Muscle of arm (tissue), 12 donors: ENCODE measurements around the gene ULBP1. TPM values are rescaled to one million over a fixed set of nuclear protein-coding genes. Genes with fewer than 3 reads are reported as not detected.
"Not testable (repeated sequence)": the region's sequence is repeated elsewhere in the genome, so short reads cannot be mapped to it uniquely, and the experiment has no call there.

Experiments used
- DNase-seq: peaks from one replicate; pipeline ENCODE4 v3.0.0-alpha.2; 2013
- polyA plus RNA-seq, 12 donors: library from polyadenylated mRNA; unstranded; fragments of 120-200 nt; gene quantifications; one replicate each; pipeline ENCODE4 v1.2.1, GENCODE V29; 2013; ENCODE audit not compliant: insufficient read length in 12 of 12

The ULBP1 gene
- polyA plus RNA-seq, 12 donors: 0.21 to 1.2 (median 0.61) TPM; not detected in 2

- no peak for DNase-seq
Observed at GRCh38 chr6:149951626-149952025, 12.1 kb upstream of the ULBP1 start.

- DNase-seq: not testable (repeated sequence)
Observed at GRCh38 chr6:149953390-149953789, 10.4 kb upstream of the ULBP1 start.

GRCh38 chr6:149953934-149954327 lies 9.8 kb upstream of the ULBP1 start:
- DNase-seq: not testable (repeated sequence)

GRCh38 chr6:149954328-149954983 lies 9.3 kb upstream of the ULBP1 start:
- DNase-seq: not testable (repeated sequence)

- DNase-seq: not testable (repeated sequence)
Observed at GRCh38 chr6:149954984-149955653, 8.6 kb upstream of the ULBP1 start.

- not testable (repeated sequence) for DNase-seq
Observed at GRCh38 chr6:149955654-149956317, 8.0 kb upstream of the ULBP1 start.

- not testable (repeated sequence) for DNase-seq
Observed at GRCh38 chr6:149958124-149958523, 5.6 kb upstream of the ULBP1 start.

- not testable (repeated sequence) for DNase-seq
Observed at GRCh38 chr6:149959806-149960205, 3.9 kb upstream of the ULBP1 start.

GRCh38 chr6:149960488-149960887 lies 3.3 kb upstream of the ULBP1 start:
- no peak for DNase-seq

GRCh38 chr6:149961728-149962425 lies 1.9 kb upstream of the ULBP1 start:
- no peak for DNase-seq

- no peak for DNase-seq
Observed at GRCh38 chr6:149962461-149963211, 1.1 kb upstream of the ULBP1 start.

GRCh38 chr6:149963212-149963461 lies 606 bp upstream of the ULBP1 start:
- no peak for DNase-seq

GRCh38 chr6:149964308-149965193 lies 808 bp downstream of the ULBP1 start:
- DNase-seq: peak; percentile 39

GRCh38 chr6:149965194-149966020 lies 1.7 kb downstream of the ULBP1 start:
- DNase-seq: peak; percentile 38

- not testable (repeated sequence) for DNase-seq
Observed at GRCh38 chr6:149966319-149966718, 2.6 kb downstream of the ULBP1 start.

GRCh38 chr6:149967591-149967990 lies 3.8 kb downstream of the ULBP1 start:
- no peak for DNase-seq

GRCh38 chr6:149967999-149968398 lies 4.3 kb downstream of the ULBP1 start:
- not testable (repeated sequence) for DNase-seq

GRCh38 chr6:149968909-149969308 lies 5.2 kb downstream of the ULBP1 start:
- DNase-seq: not testable (repeated sequence)

- DNase-seq: no peak
Observed at GRCh38 chr6:149969635-149970034, 5.9 kb downstream of the ULBP1 start.

GRCh38 chr6:149974394-149974793 lies 10.7 kb downstream of the ULBP1 start:
- DNase-seq: not testable (repeated sequence)
